PC-3 (cell line): Measurements from ENCODE around the gene CPSF4. TPM values are rescaled to one million over a fixed set of nuclear protein-coding genes. Genes with fewer than 3 reads are reported as not detected.

Source experiments
- ATAC-seq: fragments of 200-7000 bp; cut with Tn5 transposase; 2 replicates; pipeline ENCODE4 v1.9.1; 2020; ENCODE audit warnings: mild to moderate bottlenecking, moderate library complexity
- BruUV-seq: library from RNA; stranded (reverse); fragments of 400-500 nt; replicated peaks from 2 replicates; lab custom pipeline; 2021; lab: Mats Ljungman, UMichigan
- CTCF ChIA-PET: fragments of 300-600 bp; sonication (Branson Sonifier 250); formaldehyde crosslinking; loops from one replicate; lab custom pipeline; 2022; ENCODE audit warnings: antibody characterized with exemption; lab: Charles Lee
- POLR2A ChIA-PET: fragments of 300-600 bp; sonication (Branson Sonifier 250); formaldehyde crosslinking; loops from one replicate; lab custom pipeline; 2022; ENCODE audit warnings: antibody characterized with exemption; ENCODE audit not compliant: unreplicated experiment; lab: Charles Lee
- DNase-seq: peaks from one replicate; pipeline ENCODE4 v3.0.0-alpha.2; 2015
- H2AFZ ChIP-seq: fragments of 300-600 bp; sonication (generic); 2 replicates; pipeline ENCODE4 v1.6.0; 2016; ENCODE audit warnings: antibody characterized with exemption, low read length
- H3F3A ChIP-seq: fragments of 300-600 bp; sonication (generic); one replicate; pipeline ENCODE4 v1.6.0; 2017; ENCODE audit warnings: antibody characterized with exemption, low read length, control low read depth, mild to moderate bottlenecking; ENCODE audit not compliant: unreplicated experiment
- H3K27ac ChIP-seq: fragments of 300-600 bp; sonication (generic); 2 replicates; pipeline ENCODE4 v1.5.1; 2016; ENCODE audit warnings: mild to moderate bottlenecking, low read length
- H3K27me3 ChIP-seq: fragments of 300-600 bp; sonication (generic); 2 replicates; pipeline ENCODE4 v1.6.1; 2016; ENCODE audit warnings: low read length, mixed read lengths
- H3K36me3 ChIP-seq: fragments of 300-600 bp; sonication (generic); 2 replicates; pipeline ENCODE4 v1.6.1; 2016; ENCODE audit warnings: low read depth, mixed run types, low read length, mixed read lengths
- H3K4me1 ChIP-seq: fragments of 300-600 bp; sonication (generic); 2 replicates; pipeline ENCODE4 v1.5.1; 2016; ENCODE audit warnings: low read length; ENCODE audit not compliant: insufficient read depth
- H3K4me2 ChIP-seq: fragments of 300-600 bp; sonication (generic); 2 replicates; pipeline ENCODE4 v1.6.0; 2016; ENCODE audit warnings: low read length
- H3K4me3 ChIP-seq: fragments of 300-600 bp; sonication (generic); 2 replicates; pipeline ENCODE4 v1.5.1; 2016; ENCODE audit warnings: mild to moderate bottlenecking, low read length, mixed read lengths
- H3K79me2 ChIP-seq: fragments of 300-600 bp; sonication (generic); 2 replicates; pipeline ENCODE4 v1.6.1; 2017; ENCODE audit warnings: low read length, mixed read lengths
- H3K9ac ChIP-seq: fragments of 300-600 bp; sonication (generic); 2 replicates; pipeline ENCODE4 v1.6.0; 2016; ENCODE audit warnings: mild to moderate bottlenecking, low read length
- H3K9me2 ChIP-seq: fragments of 300-600 bp; sonication (generic); replicated peaks from 2 replicates; pipeline ENCODE4 v1.6.1; 2016; ENCODE audit warnings: mixed run types, low read length, mixed read lengths
- H3K9me3 ChIP-seq: fragments of 300-600 bp; sonication (generic); 2 replicates; pipeline ENCODE4 v1.6.1; 2016; ENCODE audit warnings: low read length, mixed read lengths
- H4K20me1 ChIP-seq: fragments of 300-600 bp; sonication (generic); 2 replicates; pipeline ENCODE4 v1.6.1; 2016; ENCODE audit warnings: low read length, mixed read lengths
- EZH2 ChIP-seq: fragments of 300-600 bp; sonication (generic); IDR thresholded peaks from one replicate; pipeline ENCODE4 v1.6.1; 2017; ENCODE audit warnings: antibody characterized with exemption, mild to moderate bottlenecking, low read length; ENCODE audit not compliant: unreplicated experiment
- EZH2phosphoT487 ChIP-seq: fragments of 300-600 bp; sonication (generic); IDR thresholded peaks from 2 replicates; pipeline ENCODE4 v1.6.1; 2018; ENCODE audit warnings: mild to moderate bottlenecking, antibody characterized with exemption, low read length, borderline replicate concordance
- intact Hi-C: fragments of 100-400 bp; cut with micrococcal nuclease; formaldehyde crosslinking; loops from 2 replicates; pipeline ENCODE4 v1.9.0; 2023
- total RNA-seq: library from RNA; depleted of rRNA; stranded (reverse); fragments of >200 nt; gene quantifications from 2 replicates; pipeline ENCODE4 v1.2.3, GENCODE V29; 2014
- TF ChIP-seq, protein P1 (sequence below): fragments of 300-600 bp; sonication (generic); conservative IDR thresholded peaks from 2 replicates; pipeline ENCODE4 v1.5.1; 2017; ENCODE audit warnings: antibody characterized with exemption, low read depth, mild to moderate bottlenecking, low read length

Gene CPSF4
- total RNA-seq, 1 experiment from 2014 or later: 65.3 TPM

DNA sequence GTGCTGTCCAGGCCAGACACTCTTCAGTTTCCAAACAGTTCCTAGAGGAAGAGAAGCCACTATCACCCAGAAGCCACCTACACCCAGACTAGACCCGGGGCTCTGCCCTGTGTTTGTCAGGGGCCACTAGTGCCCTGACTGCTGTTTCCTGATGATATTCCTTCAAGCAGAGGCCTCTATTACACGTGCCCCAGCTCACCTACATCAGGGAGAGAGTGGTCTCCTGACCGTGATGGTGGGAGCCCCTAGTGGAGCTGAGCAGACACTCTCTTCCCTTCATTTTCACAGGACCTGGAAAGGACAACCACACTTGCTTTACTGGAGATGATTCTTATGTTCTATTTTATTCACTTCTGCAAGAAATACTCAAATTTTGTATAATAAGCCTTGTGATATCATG, 52.1 kb downstream of the CPSF4 start:
- ChIA-PET CTCF (no interaction called here), POLR2A (interaction anchor here (0.6 kb wide), 1 partner anchor 372 kb away, joined by 3 read pairs; no protein-coding TSS in a partner anchor)
- Histone ChIP-seq H3K27ac (no peak overlapping the region), H3F3A (no peaks in the 10 kb centered on the region), H4K20me1 (no peaks in the 10 kb centered on the region), H3K36me3 (peaks cover 24% of the 10 kb centered on the region), H3K79me2 (0 out of 2 replicates have a peak, but pooled peaks cover 6% of the 10 kb centered on the region), H2AFZ (no peak overlapping the region), H3K9me2 (no peaks in the 10 kb centered on the region), H3K9me3 (peaks cover 10% of the 10 kb centered on the region; the same call in 1 of the 2 replicates), H3K4me1 (no peaks in the 10 kb centered on the region), H3K4me2 (no peak overlapping the region), H3K9ac (no peak overlapping the region), H3K27me3 (no peaks in the 10 kb centered on the region), H3K4me3 (no peak overlapping the region)
- ATAC-seq (peak; percentile 20; the same call in 1 of the 2 replicates), DNase-seq (no peak)
- TF ChIP-seq EZH2phosphoT487: no peak
- TF ChIP-seq, protein P1, sequence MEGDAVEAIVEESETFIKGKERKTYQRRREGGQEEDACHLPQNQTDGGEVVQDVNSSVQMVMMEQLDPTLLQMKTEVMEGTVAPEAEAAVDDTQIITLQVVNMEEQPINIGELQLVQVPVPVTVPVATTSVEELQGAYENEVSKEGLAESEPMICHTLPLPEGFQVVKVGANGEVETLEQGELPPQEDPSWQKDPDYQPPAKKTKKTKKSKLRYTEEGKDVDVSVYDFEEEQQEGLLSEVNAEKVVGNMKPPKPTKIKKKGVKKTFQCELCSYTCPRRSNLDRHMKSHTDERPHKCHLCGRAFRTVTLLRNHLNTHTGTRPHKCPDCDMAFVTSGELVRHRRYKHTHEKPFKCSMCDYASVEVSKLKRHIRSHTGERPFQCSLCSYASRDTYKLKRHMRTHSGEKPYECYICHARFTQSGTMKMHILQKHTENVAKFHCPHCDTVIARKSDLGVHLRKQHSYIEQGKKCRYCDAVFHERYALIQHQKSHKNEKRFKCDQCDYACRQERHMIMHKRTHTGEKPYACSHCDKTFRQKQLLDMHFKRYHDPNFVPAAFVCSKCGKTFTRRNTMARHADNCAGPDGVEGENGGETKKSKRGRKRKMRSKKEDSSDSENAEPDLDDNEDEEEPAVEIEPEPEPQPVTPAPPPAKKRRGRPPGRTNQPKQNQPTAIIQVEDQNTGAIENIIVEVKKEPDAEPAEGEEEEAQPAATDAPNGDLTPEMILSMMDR: no peak
- TF ChIP-seq EZH2: no peak
- intact Hi-C loops: no loop called here
- no TSS peak for BruUV-seq

DNA sequence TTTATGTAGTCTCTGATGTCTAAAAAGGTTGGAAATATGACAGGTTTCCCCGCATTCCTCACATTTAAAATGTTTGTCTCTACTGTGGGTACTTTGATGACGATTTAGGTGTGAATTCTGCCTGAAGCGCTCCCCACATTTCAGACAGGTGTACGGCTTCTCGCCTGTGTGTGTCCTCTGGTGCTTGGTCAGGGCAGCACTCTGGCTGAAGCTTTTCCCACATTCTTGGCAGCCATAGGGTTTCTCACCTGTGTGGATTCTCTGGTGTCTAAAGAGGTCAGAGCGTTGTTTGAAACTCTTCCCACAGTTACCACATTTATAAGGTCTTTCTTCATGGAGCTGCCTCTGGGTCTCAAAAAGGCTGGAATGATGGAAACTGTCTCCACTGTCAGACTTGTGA, 55.1 kb downstream of the CPSF4 start:
- no peak overlapping the region for H3K4me2 ChIP-seq
- H3K36me3 ChIP-seq: peaks cover 20% of the 10 kb centered on the region
- ChIA-PET POLR2A (no interaction called here), CTCF (no interaction called here)
- no peak for DNase-seq
- no peak overlapping the region for H3K9ac ChIP-seq
- H3F3A ChIP-seq: no peaks in the 10 kb centered on the region
- H3K9me3 ChIP-seq: peaks cover 10% of the 10 kb centered on the region; the same call in 1 of the 2 replicates
- no peaks in the 10 kb centered on the region for H3K9me2 ChIP-seq
- H3K27me3 ChIP-seq: no peaks in the 10 kb centered on the region
- intact Hi-C loops: no loop called here
- H3K27ac ChIP-seq: no peak overlapping the region
- TF ChIP-seq, protein P1: no peak
- TF ChIP-seq EZH2: no peak
- no peak for TF ChIP-seq EZH2phosphoT487
- peaks cover 14% of the 10 kb centered on the region for H4K20me1 ChIP-seq
- peaks cover 32% of the 10 kb centered on the region for H3K79me2 ChIP-seq
- H3K4me1 ChIP-seq: no peaks in the 10 kb centered on the region
- no peak for ATAC-seq
- no peak overlapping the region for H3K4me3 ChIP-seq
- no TSS peak for BruUV-seq
- no peak overlapping the region for H2AFZ ChIP-seq

DNA sequence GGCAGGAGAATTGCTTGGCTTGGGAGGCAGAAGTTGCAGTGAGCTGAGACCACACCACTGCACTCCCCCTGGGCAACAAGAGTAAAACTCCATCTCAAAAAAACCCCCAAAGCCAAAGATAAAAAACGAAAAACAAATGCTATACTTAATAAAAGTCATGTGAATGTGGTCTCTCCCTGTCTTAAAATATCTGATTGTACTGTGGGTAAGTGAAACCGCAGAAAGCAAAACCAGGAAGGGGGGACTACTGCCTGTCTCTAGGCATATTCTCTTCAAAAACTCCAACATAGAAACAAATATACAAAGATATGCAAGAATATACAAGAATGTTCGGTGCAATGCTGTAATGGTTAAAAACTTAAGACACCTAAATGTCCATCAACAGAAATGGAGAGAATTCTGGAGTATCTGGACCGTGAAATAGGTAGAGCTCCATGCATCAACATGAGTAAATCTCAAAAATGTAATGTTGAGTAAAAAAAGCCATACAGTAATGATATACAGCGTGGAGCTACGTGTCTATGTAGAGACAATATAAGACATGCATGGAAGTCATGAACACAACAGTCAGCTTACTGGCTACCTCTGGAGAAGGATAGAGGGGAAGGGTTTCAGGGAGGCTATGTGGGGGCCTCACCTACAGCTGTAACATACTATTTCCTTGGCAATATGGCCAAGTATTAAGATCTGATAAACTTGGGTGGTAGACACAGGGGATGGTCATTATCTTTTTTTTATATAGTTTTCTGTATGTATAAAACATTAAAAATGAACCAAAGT, 59.2 kb downstream of the CPSF4 start:
- intact Hi-C loops: no loop called here
- Histone ChIP-seq H3K9me3 (peaks cover 10% of the 10 kb centered on the region; the same call in 1 of the 2 replicates), H2AFZ (no peak overlapping the region), H3K79me2 (peaks cover 54% of the 10 kb centered on the region), H3K4me1 (0 out of 2 replicates have a peak, but pooled peaks cover 5% of the 10 kb centered on the region), H3K4me3 (peak overlapping the region; percentile 97), H3F3A (no peaks in the 10 kb centered on the region), H3K9ac (peak overlapping the region; percentile 85), H3K36me3 (peaks cover 20% of the 10 kb centered on the region), H3K9me2 (no peaks in the 10 kb centered on the region), H3K27me3 (no peaks in the 10 kb centered on the region), H3K4me2 (peak overlapping the region; percentile 100), H4K20me1 (peaks cover 16% of the 10 kb centered on the region), H3K27ac (no peak overlapping the region)
- ChIA-PET POLR2A (no interaction called here), CTCF (no interaction called here)
- ATAC-seq (no peak), DNase-seq (no peak)
- TF ChIP-seq EZH2 (no peak), EZH2phosphoT487 (no peak)
- TF ChIP-seq, protein P1: no peak
- no TSS peak for BruUV-seq
